ENCODE data around the gene FXYD5. TPM values are rescaled to one million over a fixed set of nuclear protein-coding genes. Genes with fewer than 3 reads are reported as not detected.

The FXYD5 gene
- total and polyA plus RNA-seq, 2 donors (not counting 1 experiment from before 2014, with no cell fraction given), result 310 to 390 TPM

DNA sequence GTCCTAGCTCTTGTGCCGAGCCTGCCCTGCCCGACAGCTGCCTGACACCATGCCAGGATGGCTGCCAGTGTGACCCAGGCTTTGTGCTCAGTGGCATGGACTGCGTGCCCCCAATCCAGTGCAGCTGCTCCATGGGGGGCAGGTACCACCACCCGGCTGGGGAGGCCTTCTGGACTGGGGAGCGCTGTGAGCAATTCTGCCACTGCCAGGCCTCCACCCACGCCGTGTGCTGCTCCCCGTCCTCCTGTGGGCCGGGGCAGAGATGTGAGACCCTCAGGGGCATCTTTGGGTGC is 48.3 kb upstream of the FXYD5 start:
- Histone ChIP-seq H3K27me3 (replicated peaks in 1 of 4; ENCODE audit: control extremely low read depth in 1 of 4, control insufficient read depth in 3 of 4, insufficient read depth in 4 of 4, low read length in 3 of 4) (peaks cover 0 to 9% (median 0%) of the 10 kb centered on the region in 4 experiments), H3K79me2 (ENCODE audit: control insufficient read depth, insufficient read depth, low read length) (no peaks in the 10 kb centered on the region), H3K9me3 (ENCODE audit: control extremely low read depth in 1 of 3, control insufficient read depth in 2 of 3, insufficient read depth in 1 of 3, low read length in 2 of 3) (peaks cover 0 to 12% (median 0%) of the 10 kb centered on the region in 3 donors), H4K20me1 (ENCODE audit: control insufficient read depth, insufficient read depth, low read length, poor library complexity, severe bottlenecking) (no peaks in the 10 kb centered on the region), H3K4me3 (ENCODE audit: control extremely low read depth in 1 of 5, extremely low read depth in 1 of 5, insufficient read depth in 1 of 5, low read depth in 2 of 5, low read length in 4 of 5) (no peak overlapping the region), H2AFZ (ENCODE audit: insufficient read depth, low read depth, low read length, poor library complexity, severe bottlenecking) (no peak overlapping the region), H3K27ac (ENCODE audit: low read length in 2 of 2) (no peak overlapping the region), H3K4me2 (replicated peaks; ENCODE audit: low read depth, low read length, poor library complexity, severe bottlenecking) (no peak overlapping the region), H3K4me1 (ENCODE audit: control insufficient read depth in 2 of 2, insufficient read depth in 2 of 2, low read length in 2 of 2) (no peaks in the 10 kb centered on the region), H3K36me3 (replicated peaks in 1 of 2; ENCODE audit: control extremely low read depth in 1 of 2, control insufficient read depth in 1 of 2, extremely low read depth in 1 of 2, insufficient read depth in 2 of 2, low read length in 1 of 2) (no peaks in the 10 kb centered on the region), H3K9ac (ENCODE audit: low read length) (no peak overlapping the region)
- 95% methylated on average over 9 of the region's 9 CpGs for WGBS (ENCODE audit: insufficient coverage)
- DNase-seq, result no peak
- intact Hi-C loops (cut with micrococcal nuclease), result no loop called here
- peaks cover 8% of the 10 kb centered on the region for H3K27me3 Mint-ChIP-seq
- no peaks in the 10 kb centered on the region for H3K4me1 Mint-ChIP-seq
- POLR2A ChIA-PET, result no interaction called here
- no peaks in the 10 kb centered on the region for H3K9me3 Mint-ChIP-seq (ENCODE audit: insufficient read depth)
- TF ChIP-seq EZH2 (IDR thresholded peaks at IDR 0.05; ENCODE audit: borderline replicate concordance, insufficient read depth, low read depth, low read length, poor library complexity, severe bottlenecking), result no peak
- TF ChIP-seq, protein P1, sequence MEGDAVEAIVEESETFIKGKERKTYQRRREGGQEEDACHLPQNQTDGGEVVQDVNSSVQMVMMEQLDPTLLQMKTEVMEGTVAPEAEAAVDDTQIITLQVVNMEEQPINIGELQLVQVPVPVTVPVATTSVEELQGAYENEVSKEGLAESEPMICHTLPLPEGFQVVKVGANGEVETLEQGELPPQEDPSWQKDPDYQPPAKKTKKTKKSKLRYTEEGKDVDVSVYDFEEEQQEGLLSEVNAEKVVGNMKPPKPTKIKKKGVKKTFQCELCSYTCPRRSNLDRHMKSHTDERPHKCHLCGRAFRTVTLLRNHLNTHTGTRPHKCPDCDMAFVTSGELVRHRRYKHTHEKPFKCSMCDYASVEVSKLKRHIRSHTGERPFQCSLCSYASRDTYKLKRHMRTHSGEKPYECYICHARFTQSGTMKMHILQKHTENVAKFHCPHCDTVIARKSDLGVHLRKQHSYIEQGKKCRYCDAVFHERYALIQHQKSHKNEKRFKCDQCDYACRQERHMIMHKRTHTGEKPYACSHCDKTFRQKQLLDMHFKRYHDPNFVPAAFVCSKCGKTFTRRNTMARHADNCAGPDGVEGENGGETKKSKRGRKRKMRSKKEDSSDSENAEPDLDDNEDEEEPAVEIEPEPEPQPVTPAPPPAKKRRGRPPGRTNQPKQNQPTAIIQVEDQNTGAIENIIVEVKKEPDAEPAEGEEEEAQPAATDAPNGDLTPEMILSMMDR (IDR thresholded peaks at IDR 0.05), result no peak
- CTCF ChIA-PET, result interaction anchor here (1.1 kb wide), 2 partner anchors 9 to 11 kb away, joined by 3 read pairs; no protein-coding TSS in a partner anchor
- no peak for ATAC-seq (ENCODE audit: low read depth)
- H3K4me3 Mint-ChIP-seq, result no peak overlapping the region
- H3K27ac Mint-ChIP-seq, result no peak overlapping the region

DNA sequence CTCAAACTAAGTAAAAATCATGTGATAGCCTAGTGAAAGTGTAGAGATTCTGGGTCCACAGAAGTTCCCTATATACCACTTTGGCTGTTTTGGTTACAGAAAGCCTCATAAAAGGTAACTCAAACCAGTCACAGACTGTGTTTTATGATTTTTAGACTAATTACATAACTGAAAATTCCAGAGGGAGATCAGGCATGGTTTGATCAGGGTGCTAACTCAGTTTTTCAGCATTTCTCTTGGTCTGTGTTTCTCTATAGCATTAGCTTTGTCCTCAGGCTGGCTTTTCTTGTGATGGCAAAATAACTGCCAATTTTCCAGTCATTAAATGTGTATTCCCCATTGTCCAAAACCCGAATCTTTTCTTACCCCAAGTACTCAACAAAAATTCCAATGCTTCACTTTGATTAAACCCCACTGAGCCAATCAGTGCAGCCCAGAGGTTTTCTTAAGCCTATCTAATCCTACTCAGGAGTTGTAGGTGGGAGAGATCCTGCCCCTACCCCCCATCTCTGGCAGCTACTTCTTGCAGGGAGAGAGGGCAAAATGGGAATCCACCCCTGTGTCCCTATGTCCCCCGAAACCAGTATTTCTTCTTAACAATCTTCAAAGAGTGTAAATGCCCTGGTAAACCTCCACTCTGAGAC is 47.5 kb upstream of the FXYD5 start:
- Histone ChIP-seq H3K27me3 (replicated peaks in 1 of 4; ENCODE audit: control extremely low read depth in 1 of 4, control insufficient read depth in 3 of 4, insufficient read depth in 4 of 4, low read length in 3 of 4) (peaks cover 0 to 9% (median 0%) of the 10 kb centered on the region in 4 experiments), H3K79me2 (ENCODE audit: control insufficient read depth, insufficient read depth, low read length) (no peaks in the 10 kb centered on the region), H3K4me1 (ENCODE audit: control insufficient read depth in 2 of 2, insufficient read depth in 2 of 2, low read length in 2 of 2) (no peaks in the 10 kb centered on the region), H3K9ac (ENCODE audit: low read length) (no peak overlapping the region), H3K4me2 (replicated peaks; ENCODE audit: low read depth, low read length, poor library complexity, severe bottlenecking) (no peak overlapping the region), H3K4me3 (ENCODE audit: control extremely low read depth in 1 of 5, extremely low read depth in 1 of 5, insufficient read depth in 1 of 5, low read depth in 2 of 5, low read length in 4 of 5) (no peak overlapping the region), H3K9me3 (ENCODE audit: control extremely low read depth in 1 of 3, control insufficient read depth in 2 of 3, insufficient read depth in 1 of 3, low read length in 2 of 3) (peaks cover 0 to 12% (median 0%) of the 10 kb centered on the region in 3 donors), H4K20me1 (ENCODE audit: control insufficient read depth, insufficient read depth, low read length, poor library complexity, severe bottlenecking) (no peaks in the 10 kb centered on the region), H3K27ac (ENCODE audit: low read length in 2 of 2) (no peak overlapping the region), H2AFZ (ENCODE audit: insufficient read depth, low read depth, low read length, poor library complexity, severe bottlenecking) (no peak overlapping the region), H3K36me3 (replicated peaks in 1 of 2; ENCODE audit: control extremely low read depth in 1 of 2, control insufficient read depth in 1 of 2, extremely low read depth in 1 of 2, insufficient read depth in 2 of 2, low read length in 1 of 2) (no peaks in the 10 kb centered on the region)
- TF ChIP-seq, protein P1 (IDR thresholded peaks at IDR 0.05), result no peak
- no peak for TF ChIP-seq EZH2 (IDR thresholded peaks at IDR 0.05; ENCODE audit: borderline replicate concordance, insufficient read depth, low read depth, low read length, poor library complexity, severe bottlenecking)
- ATAC-seq (ENCODE audit: low read depth), result no peak
- Mint-ChIP-seq H3K9me3 (ENCODE audit: insufficient read depth) (no peaks in the 10 kb centered on the region), H3K27me3 (peaks cover 8% of the 10 kb centered on the region), H3K4me1 (no peaks in the 10 kb centered on the region), H3K4me3 (no peak overlapping the region), H3K27ac (no peak overlapping the region)
- no peak for DNase-seq
- CTCF ChIA-PET, result interaction anchor here (1.1 kb wide), 2 partner anchors 8 to 10 kb away, joined by 3 read pairs; no protein-coding TSS in a partner anchor
- intact Hi-C loops (cut with micrococcal nuclease), result no loop called here
- POLR2A ChIA-PET, result no interaction called here
- no CpG with 5 or more reads among the region's 2 CpGs for WGBS (ENCODE audit: insufficient coverage)

Data from B cell (primary cell).